ENCODE data around the gene MED26. TPM values are rescaled to one million over a fixed set of nuclear protein-coding genes. Genes with fewer than 3 reads are reported as not detected.

Gene MED26
- total RNA-seq, 4 donors from 2014 or later: 4.4 to 12.9 (median 8.4) TPM

GRCh38 chr19:16637535-16637934 lies 9.5 kb upstream of the MED26 start:
- intact Hi-C loops (cut with DNase I): no loop called here
- Histone ChIP-seq H3K27ac (no peak overlapping the region), H3K4me3 (replicated peaks in 1 of 3) (no peak overlapping the region), H3K27me3 (no peaks in the 10 kb centered on the region), H3K36me3 (peaks cover 11 to 29% of the 10 kb centered on the region in 2 donors), H3K9me3 (no peaks in the 10 kb centered on the region), H3K4me1 (no peaks in the 10 kb centered on the region)
- no peak for DNase-seq
- no peak for TF ChIP-seq CTCF (IDR thresholded peaks at IDR 0.05)

DNA sequence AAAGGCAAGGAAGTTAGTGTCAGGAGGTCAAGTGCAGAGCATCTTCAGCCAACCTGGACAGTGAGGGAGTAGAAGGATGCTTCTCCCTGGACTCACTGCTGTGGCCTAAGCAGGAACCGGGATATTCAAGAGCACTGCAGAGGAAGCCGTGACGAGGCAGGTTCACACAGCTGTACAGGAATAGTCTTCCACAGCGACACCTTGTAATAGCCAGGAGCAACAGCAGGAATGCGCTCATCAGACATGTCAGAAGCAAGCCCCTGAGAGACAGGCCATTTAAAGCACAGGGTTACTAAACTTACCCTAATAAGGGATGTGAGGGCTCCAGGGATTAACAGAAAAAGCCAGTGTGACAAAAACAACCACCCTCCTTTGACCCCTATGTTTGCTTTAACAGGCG lies 3.5 kb upstream of the MED26 start:
- Histone ChIP-seq H3K27me3 (no peaks in the 10 kb centered on the region), H3K9me3 (no peaks in the 10 kb centered on the region), H3K4me3 (replicated peaks in 1 of 3) (no peak overlapping the region), H3K36me3 (peaks cover 6 to 10% of the 10 kb centered on the region in 2 donors), H3K27ac (no peak overlapping the region), H3K4me1 (peaks cover 13 to 17% of the 10 kb centered on the region in 2 donors)
- intact Hi-C loops (cut with DNase I): no loop called here
- DNase-seq: no peak
- TF ChIP-seq POLR2A (IDR thresholded peaks at IDR 0.05) (no peak), CTCF (IDR thresholded peaks at IDR 0.05) (no peak)
- 89 to 92% methylated on average over 6 of the region's 6 CpGs for WGBS, 2 donors

DNA sequence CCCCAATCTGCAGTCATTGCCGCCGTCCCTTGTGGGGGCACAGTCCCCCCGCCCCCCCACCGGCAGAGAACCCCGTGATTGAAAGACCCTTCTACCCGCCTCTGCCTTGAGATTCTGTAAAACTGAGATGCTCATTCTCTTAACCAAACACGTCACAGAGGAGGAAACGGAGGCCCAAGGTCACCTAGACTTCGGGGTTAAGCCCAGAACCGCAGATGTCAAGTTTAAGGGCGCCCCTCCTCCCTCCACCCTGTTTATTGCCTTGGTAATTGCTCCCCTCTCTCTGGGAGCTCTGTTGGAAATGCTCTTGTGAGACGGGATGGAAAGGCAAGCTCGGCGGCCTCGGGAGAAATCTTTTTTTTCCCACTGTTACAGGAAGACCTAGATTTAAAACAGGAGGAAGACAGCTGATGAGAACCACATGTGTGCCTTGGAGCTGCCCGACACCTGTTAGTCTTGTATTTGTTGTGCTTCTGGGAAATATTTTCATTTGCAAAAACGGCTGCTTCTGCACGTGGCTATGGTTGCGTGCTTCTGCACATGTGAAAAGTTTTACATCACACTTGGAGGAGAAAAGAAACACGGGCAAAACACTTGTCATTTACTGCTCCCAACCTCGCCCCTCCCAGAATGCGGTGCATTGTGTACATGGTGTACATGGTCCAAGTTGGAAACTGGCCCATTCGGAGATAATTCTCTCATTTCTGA lies 1.1 kb upstream of the MED26 start:
- Histone ChIP-seq H3K36me3 (peaks cover 6 to 8% of the 10 kb centered on the region in 2 donors), H3K9me3 (no peaks in the 10 kb centered on the region), H3K4me3 (replicated peaks in 1 of 3) (peak overlapping the region; percentile 60 to 94 (median 92)), H3K27ac (peak overlapping the region; percentile 79 to 95 (median 93)), H3K4me1 (peaks cover 17 to 20% of the 10 kb centered on the region in 2 donors), H3K27me3 (no peaks in the 10 kb centered on the region)
- intact Hi-C loops (cut with DNase I): loop anchor here (5.0 kb wide), 1 partner anchor 57 kb away; the partner anchor contains the start of gene SLC35E1
- peak in 1 of 2 donors; percentile 9 for DNase-seq
- WGBS, 2 donors: 12 to 20% methylated on average over 16 to 17 of the region's 23 CpGs
- no peak for TF ChIP-seq CTCF (IDR thresholded peaks at IDR 0.05)
- TF ChIP-seq POLR2A (IDR thresholded peaks at IDR 0.05): no peak

- Histone ChIP-seq H3K36me3 (peaks cover 6% of the 10 kb centered on the region in 2 donors), H3K9me3 (no peaks in the 10 kb centered on the region), H3K27me3 (no peaks in the 10 kb centered on the region), H3K27ac (peak overlapping the region; percentile 44 to 75 (median 61)), H3K4me3 (replicated peaks in 1 of 3) (peak overlapping the region; percentile 86 to 99 (median 96)), H3K4me1 (peaks cover 17 to 20% of the 10 kb centered on the region in 2 donors)
- 0% methylated on average over 7 of the region's 38 CpGs; no CpG with 5 or more reads in 1 of the 2 donors for WGBS, 2 donors
- DNase-seq: no peak
- intact Hi-C loops (cut with DNase I): loop anchor here (5.0 kb wide), 1 partner anchor 56 kb away; the partner anchor contains the start of gene SLC35E1
- peak in 1 of 6 experiments; percentile 12 for TF ChIP-seq CTCF (IDR thresholded peaks at IDR 0.05)
- TF ChIP-seq POLR2A (IDR thresholded peaks at IDR 0.05): peak in 1 of 2 donors; percentile 25
These were observed 149 bp downstream of the MED26 start for GRCh38 chr19:16627928-16628182.

GRCh38 chr19:16627193-16627927 lies 644 bp downstream of the MED26 start:
- peak overlapping the region; percentile 44 to 75 (median 61) for H3K27ac ChIP-seq
- H3K36me3 ChIP-seq: peaks cover 3 to 6% of the 10 kb centered on the region in 2 donors
- WGBS, 2 donors: 0% methylated on average over 27 to 40 of the region's 52 CpGs
- H3K27me3 ChIP-seq: no peaks in the 10 kb centered on the region
- H3K4me3 ChIP-seq (replicated peaks in 1 of 3): peak overlapping the region; percentile 86 to 99 (median 96)
- intact Hi-C loops (cut with DNase I): loop anchor here (5.0 kb wide), 1 partner anchor 55 kb away; the partner anchor contains the start of gene SLC35E1
- DNase-seq: no peak
- H3K9me3 ChIP-seq: no peaks in the 10 kb centered on the region
- peaks cover 17 to 20% of the 10 kb centered on the region in 2 donors for H3K4me1 ChIP-seq
- TF ChIP-seq CTCF (IDR thresholded peaks at IDR 0.05) (no peak), POLR2A (IDR thresholded peaks at IDR 0.05) (no peak)
